ENCODE data around the gene MATN1.

The MATN1 gene

GRCh38 chr1:30678209-30678608 lies 45.2 kb downstream of the MATN1 start:
- DNase-seq, result no peak

DNA sequence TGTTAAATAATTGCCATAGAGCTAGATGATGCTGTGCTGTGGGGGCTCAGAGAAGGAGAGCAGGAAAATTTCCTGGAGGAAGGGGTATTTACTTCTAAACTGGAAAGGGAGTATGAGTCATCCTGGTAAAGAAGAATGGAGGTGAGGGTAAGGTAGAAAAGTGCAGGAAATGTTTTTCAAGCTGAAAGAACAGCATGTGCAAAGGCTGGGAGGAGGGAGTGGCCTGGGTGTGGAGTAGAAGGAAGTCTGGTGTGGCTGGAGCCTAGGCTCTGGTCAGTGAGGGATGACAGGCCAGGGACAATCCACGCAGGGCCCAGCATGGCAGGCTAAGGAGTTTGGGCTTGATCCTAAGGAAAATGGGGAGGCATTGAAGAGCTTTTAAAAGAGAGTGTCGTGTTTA lies 45.9 kb downstream of the MATN1 start:
- DNase-seq, result no peak

GRCh38 chr1:30675761-30676160 lies 47.6 kb downstream of the MATN1 start:
- no peak for DNase-seq

DNA sequence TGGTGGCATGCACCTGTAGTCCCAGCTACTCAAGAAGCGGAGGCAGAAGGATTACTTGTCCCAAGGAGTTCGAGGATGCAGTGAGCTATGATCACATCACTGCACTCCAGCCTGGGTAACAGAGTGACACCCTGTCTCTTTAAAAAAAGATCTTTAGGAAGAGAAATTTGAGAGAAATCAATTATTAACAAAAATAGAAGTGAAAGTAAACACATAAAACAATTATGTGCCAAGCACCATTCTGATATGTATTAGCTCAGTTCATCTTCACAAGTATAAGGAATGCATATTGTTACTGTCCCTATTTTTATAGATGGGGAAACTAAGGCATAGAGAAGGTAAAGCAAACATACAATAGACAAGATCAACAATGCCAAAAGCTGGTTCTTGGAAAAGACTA lies 48.1 kb downstream of the MATN1 start:
- no peak for DNase-seq

GRCh38 chr1:30673395-30673794 lies 50.0 kb downstream of the MATN1 start:
- DNase-seq, result no peak

- DNase-seq, result no peak
These were observed 50.7 kb downstream of the MATN1 start for GRCh38 chr1:30672661-30673060.

DNA sequence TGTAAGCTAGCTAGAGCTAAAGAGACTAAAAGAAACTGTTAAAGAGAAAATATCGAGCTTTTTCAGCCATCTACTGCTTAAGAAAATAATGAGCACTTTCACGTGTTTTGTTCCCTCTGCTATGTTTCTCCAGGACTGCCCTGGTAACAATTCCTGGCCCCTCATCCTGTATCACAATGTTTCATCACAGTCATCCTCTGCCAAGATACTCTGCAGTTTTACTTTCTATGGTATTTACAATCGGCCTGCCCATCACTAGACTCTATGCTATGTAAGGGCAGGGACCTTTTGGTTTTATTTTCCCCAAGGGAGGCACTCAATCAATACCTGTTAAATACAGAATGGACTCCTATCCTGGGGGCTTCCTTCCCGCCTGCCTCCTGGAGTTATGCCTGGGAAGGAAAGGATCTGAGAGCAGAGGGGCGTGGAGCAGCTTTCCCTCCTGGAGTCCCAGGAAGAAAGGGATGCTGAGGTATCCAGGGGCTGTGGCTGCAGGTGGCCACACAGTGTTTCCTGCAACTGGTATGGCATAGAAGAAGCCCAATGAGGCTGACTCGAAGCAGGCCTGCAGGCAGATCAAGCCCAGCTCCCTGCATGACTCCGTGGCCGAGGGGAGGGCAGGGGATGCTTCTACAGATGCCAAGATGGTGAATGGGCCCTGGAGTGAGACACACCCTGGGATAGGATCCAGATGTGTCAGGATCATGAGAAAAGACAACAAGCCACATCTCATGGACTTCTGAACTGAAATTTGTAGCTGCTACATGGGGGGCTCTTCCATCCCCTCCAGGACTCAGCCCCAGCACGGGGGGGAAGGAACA lies 52.9 kb downstream of the MATN1 start:
- no peak for DNase-seq

GRCh38 chr1:30668546-30669327 lies 54.6 kb downstream of the MATN1 start:
- DNase-seq, result no peak

GRCh38 chr1:30668024-30668423 lies 55.4 kb downstream of the MATN1 start:
- no peak for DNase-seq

DNA sequence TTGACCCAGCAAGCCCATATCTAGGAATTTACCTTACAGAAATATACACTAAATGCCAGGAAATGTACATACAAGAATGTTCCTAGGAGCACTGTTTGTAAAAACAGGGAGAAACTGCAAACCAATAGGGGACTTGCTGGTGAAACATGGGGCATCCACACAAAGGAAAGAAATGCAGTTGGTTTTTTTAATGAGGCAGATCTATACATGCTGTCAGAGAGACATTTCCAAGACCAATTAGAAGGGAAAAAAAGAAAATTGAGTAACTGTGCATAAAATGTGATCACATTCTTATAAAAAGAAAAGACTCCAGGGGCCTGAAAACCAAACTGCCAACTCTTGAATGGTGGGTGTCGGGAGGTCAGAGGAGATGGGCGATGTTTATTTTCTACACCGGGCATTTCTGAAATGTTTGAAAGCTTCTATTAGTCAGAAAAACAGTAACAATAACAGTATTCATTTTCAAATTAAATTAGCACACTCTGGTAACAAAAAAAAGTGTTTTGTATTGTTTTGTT lies 56.6 kb downstream of the MATN1 start:
- no peak for DNase-seq

- no peak for DNase-seq
These were observed 58.0 kb downstream of the MATN1 start for GRCh38 chr1:30665216-30666010.

- DNase-seq, result peak; percentile 27
These were observed 59.2 kb downstream of the MATN1 start for GRCh38 chr1:30664103-30664755.

GRCh38 chr1:30663596-30664091 lies 59.7 kb downstream of the MATN1 start:
- DNase-seq, result no peak

DNA sequence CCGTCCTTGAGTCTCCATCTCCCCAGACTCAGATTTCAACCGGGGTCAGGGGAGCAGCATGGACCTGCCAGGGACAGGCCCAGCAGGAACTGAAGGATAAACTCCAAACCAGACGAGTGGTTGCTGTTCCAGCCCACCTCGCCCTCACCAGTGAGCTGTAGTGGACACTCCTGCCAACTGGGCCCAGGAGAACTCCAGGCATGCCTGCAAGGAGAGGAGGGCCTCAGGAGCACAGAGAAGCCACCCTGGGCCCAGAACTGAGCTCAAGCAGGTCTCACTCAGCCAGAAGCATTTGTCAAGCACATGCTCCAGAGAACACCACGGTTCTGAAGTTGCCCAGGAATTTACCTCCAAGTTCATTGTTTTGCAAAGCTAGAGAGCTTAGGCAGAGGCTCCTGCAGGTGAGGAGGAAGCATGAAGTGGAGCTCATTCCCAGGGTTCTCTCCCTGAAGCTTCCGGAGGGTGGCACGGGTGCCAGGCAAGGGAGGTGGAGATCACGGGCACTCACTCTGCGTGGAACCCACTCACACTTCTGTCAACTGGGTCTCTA lies 61.0 kb downstream of the MATN1 start:
- no peak for DNase-seq

- DNase-seq, result no peak
These were observed 62.1 kb downstream of the MATN1 start for GRCh38 chr1:30661311-30661710.

Data from NCI-H1105 (cell line).